HL-60 (cell line): ENCODE measurements around the gene CASP7.

Experiments used
- DNase-seq, 2 experiments: peaks; one replicate each; pipeline ENCODE4 v3.0.0-alpha.2; 2010 to 2020; ENCODE audit warnings: low read depth in 1 of 2, low spot score in 1 of 2
- H3K27ac ChIP-seq: fragments of 250-450 bp; sonication (Bioruptor Pico); replicated peaks from 2 replicates; pipeline ENCODE4 v1.5.1; 2020; ENCODE audit warnings: mild to moderate bottlenecking, moderate library complexity
- H3K27me3 ChIP-seq: fragments of 250-450 bp; sonication (Bioruptor Pico); 2 replicates; pipeline ENCODE4 v1.5.1; 2021; ENCODE audit warnings: mild to moderate bottlenecking, moderate library complexity; ENCODE audit not compliant: insufficient read depth, poor library complexity, severe bottlenecking
- H3K4me3 ChIP-seq: replicated peaks from 2 replicates; pipeline ENCODE4 v1.5.1; 2011; ENCODE audit warnings: mild to moderate bottlenecking, control low read depth, low read length; ENCODE audit not compliant: insufficient read depth
- CTCF ChIP-seq: IDR thresholded peaks from one replicate; pipeline ENCODE4 v1.5.1; 2011; ENCODE audit warnings: low read length, control low read depth, inconsistent platforms; ENCODE audit not compliant: insufficient read depth
- GABPA ChIP-seq: IDR thresholded peaks from 2 replicates; pipeline ENCODE4 v1.6.1; 2012; ENCODE audit warnings: low read depth
- POLR2AphosphoS5 ChIP-seq: IDR thresholded peaks from 2 replicates; pipeline ENCODE4 v1.6.1; 2012; ENCODE audit warnings: low read depth
- REST ChIP-seq: IDR thresholded peaks from 2 replicates; pipeline ENCODE4 v1.6.1; 2012; ENCODE audit warnings: low read depth; ENCODE audit not compliant: insufficient replicate concordance
- SPI1 ChIP-seq: IDR thresholded peaks from 2 replicates; pipeline ENCODE4 v1.6.1; 2012; ENCODE audit warnings: low read depth, mild to moderate bottlenecking, borderline replicate concordance

Gene CASP7

GRCh38 chr10:113746217-113746957, 66.7 kb downstream of the CASP7 start:
- H3K27ac ChIP-seq: no peak overlapping the region

GRCh38 chr10:113751181-113751732, 71.5 kb downstream of the CASP7 start, which contains the start of gene PLEKHS1:
PLEKHS1 (plus strand) TSS chr10:113751682; CDS start chr10:113755278, 3,596 bp downstream.
- TF ChIP-seq SPI1: no peak
- TF ChIP-seq CTCF: no peak
- no peak for TF ChIP-seq REST
- TF ChIP-seq GABPA: no peak
- Histone ChIP-seq H3K27me3 (no peaks in the 10 kb centered on the region), H3K4me3 (no peak within 1 kb of the TSS), H3K27ac (no peak within 1 kb of the TSS)
- no peak for DNase-seq

More at GRCh38 chr10:113746217-113746957, 66.7 kb downstream of the CASP7 start:
- DNase-seq: no peak
- no peaks in the 10 kb centered on the region for H3K27me3 ChIP-seq
- TF ChIP-seq CTCF: no peak
- no peak for TF ChIP-seq SPI1
- TF ChIP-seq REST: no peak
- no peak for TF ChIP-seq GABPA
- no peak for TF ChIP-seq POLR2AphosphoS5
- no peak overlapping the region for H3K4me3 ChIP-seq

- no peak for DNase-seq
- TF ChIP-seq REST (no peak), POLR2AphosphoS5 (no peak), SPI1 (no peak), CTCF (no peak), GABPA (no peak)
- Histone ChIP-seq H3K27ac (no peak overlapping the region), H3K4me3 (no peak overlapping the region), H3K27me3 (no peaks in the 10 kb centered on the region)
These were observed 72.8 kb downstream of the CASP7 start for GRCh38 chr10:113752553-113752952.
